ENCODE data around the gene SMPD3. TPM values are rescaled to one million over a fixed set of nuclear protein-coding genes. Genes with fewer than 3 reads are reported as not detected.
A peak's percentile ranks its signal among the peaks of the same experiment; 100 is the strongest.

SMPD3 gene
- total RNA-seq, 1 donor from 2014 or later: 0.16 TPM

DNA sequence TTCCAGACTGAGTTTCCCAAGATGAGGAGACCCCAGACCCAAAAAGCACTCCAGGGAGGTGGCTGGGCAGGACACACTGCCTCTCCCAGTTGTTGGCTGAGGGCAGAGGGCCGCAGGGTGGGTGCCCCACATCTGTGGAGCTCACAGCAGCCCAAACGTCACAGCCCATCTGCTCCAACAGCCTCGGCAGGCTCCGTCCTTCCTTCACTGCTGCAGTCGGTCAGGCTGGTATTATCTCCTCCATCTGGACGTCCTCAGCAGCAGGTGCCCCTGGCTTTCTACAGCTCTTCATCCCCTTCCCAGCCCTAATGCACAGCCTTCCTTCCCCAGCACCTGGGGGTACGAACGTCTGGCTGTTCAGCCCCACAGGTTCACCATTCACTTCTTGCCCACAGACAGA lies 82.2 kb downstream of the SMPD3 start:
- DNase-seq: no peak
- Histone ChIP-seq H3K4me1 (no peaks in the 10 kb centered on the region), H3K36me3 (no peaks in the 10 kb centered on the region), H3K4me3 (no peak overlapping the region), H3K9me3 (replicated peaks) (no peaks in the 10 kb centered on the region), H3K27me3 (ENCODE audit: low read depth) (peaks cover 36% of the 10 kb centered on the region), H3K27ac (replicated peaks) (no peak overlapping the region)
- intact Hi-C loops (cut with micrococcal nuclease): no loop called here
- TF ChIP-seq, protein P1, sequence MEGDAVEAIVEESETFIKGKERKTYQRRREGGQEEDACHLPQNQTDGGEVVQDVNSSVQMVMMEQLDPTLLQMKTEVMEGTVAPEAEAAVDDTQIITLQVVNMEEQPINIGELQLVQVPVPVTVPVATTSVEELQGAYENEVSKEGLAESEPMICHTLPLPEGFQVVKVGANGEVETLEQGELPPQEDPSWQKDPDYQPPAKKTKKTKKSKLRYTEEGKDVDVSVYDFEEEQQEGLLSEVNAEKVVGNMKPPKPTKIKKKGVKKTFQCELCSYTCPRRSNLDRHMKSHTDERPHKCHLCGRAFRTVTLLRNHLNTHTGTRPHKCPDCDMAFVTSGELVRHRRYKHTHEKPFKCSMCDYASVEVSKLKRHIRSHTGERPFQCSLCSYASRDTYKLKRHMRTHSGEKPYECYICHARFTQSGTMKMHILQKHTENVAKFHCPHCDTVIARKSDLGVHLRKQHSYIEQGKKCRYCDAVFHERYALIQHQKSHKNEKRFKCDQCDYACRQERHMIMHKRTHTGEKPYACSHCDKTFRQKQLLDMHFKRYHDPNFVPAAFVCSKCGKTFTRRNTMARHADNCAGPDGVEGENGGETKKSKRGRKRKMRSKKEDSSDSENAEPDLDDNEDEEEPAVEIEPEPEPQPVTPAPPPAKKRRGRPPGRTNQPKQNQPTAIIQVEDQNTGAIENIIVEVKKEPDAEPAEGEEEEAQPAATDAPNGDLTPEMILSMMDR (IDR thresholded peaks at IDR 0.05; ENCODE audit: borderline replicate concordance): no peak

DNA sequence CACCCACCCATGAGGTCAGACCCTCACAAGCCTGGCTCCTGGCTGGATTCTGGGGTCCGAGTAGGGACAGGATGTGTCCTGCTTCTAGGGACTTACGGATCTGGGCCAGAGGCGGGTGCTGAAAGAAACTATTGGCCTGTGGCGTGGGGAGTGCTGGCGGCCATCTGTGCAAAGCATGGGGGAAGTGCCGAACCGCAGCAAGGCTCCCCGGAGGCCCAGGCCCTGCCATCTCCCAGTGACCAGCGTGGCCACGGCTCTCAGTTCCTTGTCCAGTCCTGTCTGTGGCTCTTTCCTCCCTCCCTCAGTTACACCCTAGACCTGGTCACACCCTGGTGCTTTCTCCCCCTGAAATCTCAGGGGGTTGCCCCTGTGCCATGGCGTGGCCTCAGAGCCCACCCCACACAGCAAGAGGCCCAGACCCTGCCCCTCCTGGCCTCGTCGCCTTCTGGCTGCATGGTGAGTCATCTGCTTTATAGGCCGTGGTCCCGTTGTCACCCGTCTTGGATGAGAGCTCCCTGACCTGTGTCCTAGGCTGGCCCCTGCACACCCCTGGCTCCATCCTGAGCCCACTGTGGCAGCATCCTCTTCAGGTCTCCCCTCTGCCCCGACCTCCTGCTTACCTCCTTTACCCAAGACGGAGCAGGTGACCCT lies 83.0 kb downstream of the SMPD3 start:
- intact Hi-C loops (cut with micrococcal nuclease): no loop called here
- H3K27me3 ChIP-seq (ENCODE audit: low read depth): peaks cover 36% of the 10 kb centered on the region
- no peak overlapping the region for H3K4me3 ChIP-seq
- TF ChIP-seq, protein P1 (IDR thresholded peaks at IDR 0.05; ENCODE audit: borderline replicate concordance): no peak
- DNase-seq: peak; percentile 41
- H3K36me3 ChIP-seq: no peaks in the 10 kb centered on the region
- no peak overlapping the region for H3K27ac ChIP-seq (replicated peaks)
- no peaks in the 10 kb centered on the region for H3K9me3 ChIP-seq (replicated peaks)
- H3K4me1 ChIP-seq: no peaks in the 10 kb centered on the region

DNA sequence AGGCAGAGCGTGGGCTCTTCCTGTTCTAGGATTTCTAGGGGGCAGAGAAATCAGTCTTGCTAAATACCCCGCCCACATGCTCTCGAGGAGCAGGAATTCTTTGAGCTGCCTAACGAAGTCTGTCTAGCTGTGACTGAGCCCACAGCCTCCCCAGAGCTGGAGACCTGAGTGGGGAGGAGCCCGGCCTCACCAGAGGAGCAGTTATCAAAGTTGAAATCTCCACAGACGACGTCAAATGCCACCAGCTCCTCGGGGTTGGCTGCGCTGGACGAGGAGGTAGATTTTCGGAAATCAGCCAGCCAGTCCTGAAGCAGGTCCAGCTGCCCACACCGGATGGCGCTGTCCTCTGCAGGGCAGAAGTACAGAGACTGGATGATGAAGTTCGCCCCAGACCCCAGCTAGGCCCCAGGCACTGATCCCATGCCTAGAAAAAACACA lies 83.7 kb downstream of the SMPD3 start:
- peaks cover under 1% of the 10 kb centered on the region for H3K36me3 ChIP-seq
- no peak overlapping the region for H3K27ac ChIP-seq (replicated peaks)
- H3K9me3 ChIP-seq (replicated peaks): no peaks in the 10 kb centered on the region
- H3K4me1 ChIP-seq: no peaks in the 10 kb centered on the region
- TF ChIP-seq, protein P1 (IDR thresholded peaks at IDR 0.05; ENCODE audit: borderline replicate concordance): no peak
- DNase-seq: no peak
- H3K4me3 ChIP-seq: no peak overlapping the region
- H3K27me3 ChIP-seq (ENCODE audit: low read depth): peaks cover 36% of the 10 kb centered on the region
- intact Hi-C loops (cut with micrococcal nuclease): no loop called here

DNA sequence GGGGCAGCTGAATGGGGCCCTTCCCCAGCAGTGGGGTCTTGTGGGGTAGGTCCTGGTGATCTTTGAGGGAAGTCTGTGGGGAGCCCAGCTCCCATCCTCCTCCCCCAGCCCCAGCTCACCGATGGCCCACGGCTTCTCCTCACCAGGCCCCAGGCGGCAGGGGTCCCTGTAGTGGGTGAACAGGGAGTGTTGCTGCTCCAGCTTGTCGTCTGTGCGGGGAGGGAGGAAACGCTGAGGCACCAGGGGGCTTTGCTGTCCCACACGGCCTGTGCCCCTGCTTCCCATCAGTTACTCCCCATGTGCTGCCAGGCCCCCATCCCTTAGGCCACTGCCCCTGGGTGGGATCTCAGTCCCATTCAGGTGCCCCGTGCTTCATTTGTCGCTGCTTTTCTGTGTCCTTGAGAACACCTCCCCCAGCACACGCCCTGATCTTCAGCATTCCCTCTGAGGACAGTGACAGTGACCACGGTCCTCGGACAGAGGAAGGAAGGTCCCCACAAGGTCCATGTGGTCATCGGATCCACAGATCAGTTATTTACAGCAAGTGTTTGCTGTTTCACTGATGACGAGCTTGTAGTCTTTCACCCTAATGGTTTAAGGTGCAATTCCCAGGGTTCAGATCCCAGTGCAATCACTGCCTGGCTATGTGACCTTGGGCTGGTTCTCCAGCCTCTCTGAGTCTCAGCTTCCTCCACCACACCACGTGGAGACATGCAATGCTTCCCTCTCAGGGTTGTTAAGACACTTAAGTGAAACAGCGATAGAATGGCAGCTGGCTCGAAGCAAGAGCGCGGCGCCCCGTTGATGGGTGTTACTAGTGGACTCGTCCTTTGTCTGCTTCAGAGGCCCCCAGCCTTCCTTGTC lies 84.4 kb downstream of the SMPD3 start:
- H3K9me3 ChIP-seq (replicated peaks): no peaks in the 10 kb centered on the region
- H3K27ac ChIP-seq (replicated peaks): no peak overlapping the region
- H3K36me3 ChIP-seq: peaks cover 8% of the 10 kb centered on the region
- TF ChIP-seq, protein P1 (IDR thresholded peaks at IDR 0.05; ENCODE audit: borderline replicate concordance): no peak
- intact Hi-C loops (cut with micrococcal nuclease): no loop called here
- DNase-seq: no peak
- H3K27me3 ChIP-seq (ENCODE audit: low read depth): peaks cover 36% of the 10 kb centered on the region
- H3K4me3 ChIP-seq: no peak overlapping the region
- no peaks in the 10 kb centered on the region for H3K4me1 ChIP-seq

DNA sequence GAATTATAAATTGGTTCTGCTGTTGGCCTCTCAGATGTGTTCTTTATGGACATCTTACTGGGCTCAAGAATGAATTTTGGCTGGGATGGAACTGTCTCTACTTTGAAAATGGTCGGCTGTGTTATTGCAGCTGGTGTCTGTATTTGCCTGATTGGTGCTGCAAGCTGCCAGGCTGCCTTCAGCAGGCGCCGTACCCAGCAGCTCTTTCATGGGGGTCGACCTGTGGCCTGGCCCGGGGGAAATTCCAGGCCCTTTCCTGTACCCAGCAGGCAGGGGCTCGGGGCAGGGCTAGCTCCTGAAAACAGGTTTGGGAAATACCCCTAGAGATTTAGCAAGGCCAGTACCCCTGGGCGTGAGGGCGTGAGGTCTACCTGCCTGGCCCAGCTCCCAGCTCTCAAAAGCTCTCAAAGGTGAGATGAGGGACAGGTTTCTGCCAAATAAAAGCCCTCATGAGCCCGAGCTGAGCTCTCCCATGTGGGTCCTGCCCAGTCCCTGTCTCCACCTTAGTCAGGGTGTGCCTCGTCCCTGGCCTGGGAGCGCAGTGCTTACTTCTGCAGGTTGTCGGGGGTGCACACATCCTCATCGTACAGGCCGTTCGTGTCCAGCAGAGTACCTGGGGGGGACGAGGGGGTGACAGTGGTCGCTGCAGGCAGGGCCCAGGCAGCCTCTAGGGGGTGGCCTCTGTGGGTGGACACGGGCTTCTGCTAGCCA lies 85.2 kb downstream of the SMPD3 start:
- Histone ChIP-seq H3K9me3 (replicated peaks) (no peaks in the 10 kb centered on the region), H3K4me1 (no peaks in the 10 kb centered on the region), H3K27ac (replicated peaks) (no peak overlapping the region), H3K27me3 (ENCODE audit: low read depth) (peaks cover 29% of the 10 kb centered on the region), H3K4me3 (no peak overlapping the region), H3K36me3 (peaks cover 15% of the 10 kb centered on the region)
- intact Hi-C loops (cut with micrococcal nuclease): no loop called here
- DNase-seq: no peak
- TF ChIP-seq, protein P1 (IDR thresholded peaks at IDR 0.05; ENCODE audit: borderline replicate concordance): no peak
